ENCODE measurements around the gene MAPK8IP1.

The MAPK8IP1 gene

DNA sequence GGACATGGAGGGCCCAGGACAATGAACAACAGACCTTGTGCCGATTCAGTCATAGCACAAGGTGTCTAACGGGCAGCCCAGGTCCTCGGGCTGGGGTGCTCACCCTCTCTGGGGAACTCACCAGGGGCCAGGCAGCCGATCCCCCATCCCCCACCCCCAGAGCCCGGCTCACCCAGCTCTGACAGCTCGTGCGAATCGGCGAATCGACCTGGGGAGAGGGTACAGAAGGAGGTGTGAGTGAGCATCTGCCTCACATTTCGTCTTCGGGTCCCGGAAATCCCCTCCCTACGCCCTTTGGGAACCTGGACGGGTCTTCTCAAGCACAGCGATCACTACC lies 31.8 kb downstream of the MAPK8IP1 start (continued):
- TF ChIP-seq TSHZ2 (CRISPR knock-in tag; IDR thresholded peaks at IDR 0.05) (no peak), SNAI2 (CRISPR knock-in tag; IDR thresholded peaks at IDR 0.05) (no peak), PPARA (CRISPR knock-in tag; IDR thresholded peaks at IDR 0.05; ENCODE audit: borderline replicate concordance) (no peak), ZC3H10 (CRISPR knock-in tag; IDR thresholded peaks at IDR 0.05) (no peak), CREB5 (CRISPR knock-in tag; IDR thresholded peaks at IDR 0.05; ENCODE audit: low read depth) (no peak), TOX (CRISPR knock-in tag; IDR thresholded peaks at IDR 0.05; ENCODE audit: borderline replicate concordance) (no peak)

DNA sequence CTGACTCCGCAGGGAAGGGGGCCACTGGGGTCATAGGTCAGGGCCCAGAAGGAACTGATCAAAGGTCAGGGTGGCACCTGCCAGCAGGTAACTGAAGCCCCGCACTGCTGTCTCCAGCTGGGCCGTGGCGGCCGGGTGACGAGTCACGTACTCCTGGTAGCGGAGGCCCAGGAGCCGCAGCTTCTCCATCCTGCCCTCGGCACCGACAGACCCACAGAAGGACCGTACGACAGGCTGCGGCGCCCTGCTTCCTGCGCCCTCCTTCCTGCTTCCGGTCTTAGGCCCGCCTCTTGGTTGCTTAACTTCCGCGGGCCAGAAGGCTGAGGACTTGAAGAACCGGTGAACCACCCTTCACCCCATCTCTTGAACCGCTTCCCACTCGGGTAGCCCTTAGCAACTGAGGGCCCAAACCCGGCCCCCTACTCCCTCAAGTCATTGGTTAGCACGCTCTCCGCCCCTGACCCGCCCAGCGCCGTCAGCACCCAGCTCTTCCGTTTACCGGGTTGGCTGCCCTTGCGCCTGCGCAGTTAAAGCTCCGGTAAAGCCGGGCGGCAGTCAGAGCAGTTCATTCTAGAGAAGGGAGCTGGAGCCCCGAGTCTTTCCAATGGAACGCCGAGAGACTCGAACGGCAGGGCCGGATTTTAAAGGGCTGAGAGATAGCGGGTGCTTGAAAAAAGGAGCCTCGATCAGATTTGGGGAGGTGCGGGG lies 32.3 kb downstream of the MAPK8IP1 start, which contains the start of gene PEX16:
Gene PEX16 (minus strand): TSS at position 255 of the 708 bp plus-strand sequence. CDS start 66 bp downstream, at position 189.
- ATAC-seq: peak; percentile 91
- TF ChIP-seq OSR1 (CRISPR knock-in tag; IDR thresholded peaks at IDR 0.05) (no peak), ZC3H10 (CRISPR knock-in tag; IDR thresholded peaks at IDR 0.05) (0 out of 2 replicates have a peak, but pooled peaks have one; percentile 7), CSDC2 (CRISPR knock-in tag; IDR thresholded peaks at IDR 0.05) (no peak), GLIS3 (CRISPR knock-in tag; IDR thresholded peaks at IDR 0.05) (no peak), TCF4 (CRISPR knock-in tag; IDR thresholded peaks at IDR 0.05; ENCODE audit: borderline replicate concordance) (no peak), ISL1 (CRISPR knock-in tag; IDR thresholded peaks at IDR 0.05) (no peak), ZFP30 (CRISPR knock-in tag; IDR thresholded peaks at IDR 0.05) (peak; percentile 68; the same call in 1 of the 2 replicates), PATZ1 (CRISPR knock-in tag; IDR thresholded peaks at IDR 0.05; ENCODE audit: borderline replicate concordance) (no peak), TSHZ2 (CRISPR knock-in tag; IDR thresholded peaks at IDR 0.05) (peak; percentile 75; the same call in 1 of the 2 replicates), ZNF8 (CRISPR knock-in tag; IDR thresholded peaks at IDR 0.05) (no peak), RARB (CRISPR knock-in tag; IDR thresholded peaks at IDR 0.05) (no peak), PPARA (CRISPR knock-in tag; IDR thresholded peaks at IDR 0.05; ENCODE audit: borderline replicate concordance) (peak; percentile 91; the same call in 1 of the 2 replicates), SNAI2 (CRISPR knock-in tag; IDR thresholded peaks at IDR 0.05) (peak; percentile 60; the same call in 1 of the 2 replicates), CREB5 (CRISPR knock-in tag; IDR thresholded peaks at IDR 0.05; ENCODE audit: low read depth) (no peak), ZNF70 (CRISPR knock-in tag; IDR thresholded peaks at IDR 0.05) (peak; percentile 73), POU6F1 (CRISPR knock-in tag; IDR thresholded peaks at IDR 0.05; ENCODE audit: borderline replicate concordance, low read depth) (no peak), BACH2 (CRISPR knock-in tag; IDR thresholded peaks at IDR 0.05; ENCODE audit: borderline replicate concordance) (peak; percentile 89; the same call in 1 of the 2 replicates), ZFP3 (CRISPR knock-in tag; IDR thresholded peaks at IDR 0.05) (no peak), ARNTL (CRISPR knock-in tag; IDR thresholded peaks at IDR 0.05; ENCODE audit: borderline replicate concordance, low read depth) (0 out of 2 replicates have a peak, but pooled peaks have one; percentile 67), ZNF565 (CRISPR knock-in tag; conservative IDR thresholded peaks at IDR 0.05; ENCODE audit: low read depth) (0 out of 2 replicates have a peak, but pooled peaks have one; percentile 81), ESRRG (CRISPR knock-in tag; IDR thresholded peaks at IDR 0.05) (no peak), TOX (CRISPR knock-in tag; IDR thresholded peaks at IDR 0.05; ENCODE audit: borderline replicate concordance) (no peak)
- TF ChIP-seq, protein P1, sequence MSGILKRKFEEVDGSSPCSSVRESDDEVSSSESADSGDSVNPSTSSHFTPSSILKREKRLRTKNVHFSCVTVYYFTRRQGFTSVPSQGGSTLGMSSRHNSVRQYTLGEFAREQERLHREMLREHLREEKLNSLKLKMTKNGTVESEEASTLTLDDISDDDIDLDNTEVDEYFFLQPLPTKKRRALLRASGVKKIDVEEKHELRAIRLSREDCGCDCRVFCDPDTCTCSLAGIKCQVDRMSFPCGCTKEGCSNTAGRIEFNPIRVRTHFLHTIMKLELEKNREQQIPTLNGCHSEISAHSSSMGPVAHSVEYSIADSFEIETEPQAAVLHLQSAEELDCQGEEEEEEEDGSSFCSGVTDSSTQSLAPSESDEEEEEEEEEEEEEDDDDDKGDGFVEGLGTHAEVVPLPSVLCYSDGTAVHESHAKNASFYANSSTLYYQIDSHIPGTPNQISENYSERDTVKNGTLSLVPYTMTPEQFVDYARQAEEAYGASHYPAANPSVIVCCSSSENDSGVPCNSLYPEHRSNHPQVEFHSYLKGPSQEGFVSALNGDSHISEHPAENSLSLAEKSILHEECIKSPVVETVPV (CRISPR knock-in tag; IDR thresholded peaks at IDR 0.05): no peak

Measured in SK-N-SH treated with all-trans-retinoic acid at 6 μM for 48 hours (cell line).